Stimulated activated CD4-positive, alpha-beta T cell treated with anti-CD3 and anti-CD28 coated beads, Interleukin-12 subunit alpha, Interleukin-12 subunit beta, amount 100 ng/mL, for 48 hours (primary cell): ENCODE results near the gene SPINK4.

Experiments
- DNase-seq, 3 donors: peaks; one replicate each; pipeline ENCODE4 v3.0.0-alpha.2; 2020; ENCODE audit warnings: low read depth in 2 of 3, low spot score in 1 of 3

Gene SPINK4

DNA sequence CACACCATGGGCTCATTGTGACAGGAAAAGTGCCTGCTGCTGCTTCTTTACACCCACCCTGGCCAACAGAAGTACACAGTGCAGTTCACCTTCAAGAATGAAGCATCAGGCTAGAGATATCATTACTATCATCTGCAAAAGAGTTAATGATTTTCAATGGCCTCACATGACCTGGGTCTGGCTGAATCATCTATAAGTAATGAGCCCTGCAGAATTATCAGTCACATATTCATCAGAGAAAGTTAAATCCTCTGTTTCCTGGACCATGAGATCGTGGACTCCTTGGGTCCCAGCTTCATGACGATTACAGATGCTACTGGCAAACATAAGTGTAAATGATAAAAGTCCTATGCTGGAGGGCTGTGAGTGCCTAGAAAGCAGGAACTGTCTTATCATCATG is 16.3 kb downstream of the SPINK4 start:
- DNase-seq = no peak

DNA sequence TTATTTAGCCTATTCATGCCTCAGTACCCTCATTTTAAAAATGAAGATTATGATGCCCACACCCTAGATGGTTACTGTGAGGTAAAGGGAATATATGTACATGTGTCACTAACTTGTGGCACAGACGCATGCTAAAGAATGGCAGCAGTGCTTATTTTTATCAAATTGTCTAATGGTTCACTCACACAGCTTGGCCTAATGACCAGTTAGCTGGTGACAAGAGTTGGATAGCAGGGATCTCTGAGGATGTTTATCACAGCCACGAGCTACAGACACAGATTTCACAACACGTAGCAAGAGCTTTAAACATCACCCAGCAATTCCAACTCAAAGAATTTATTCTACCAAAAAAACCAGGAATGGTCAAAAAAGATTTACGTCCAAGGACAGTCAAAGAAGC is 17.3 kb downstream of the SPINK4 start:
- DNase-seq = no peak

DNA sequence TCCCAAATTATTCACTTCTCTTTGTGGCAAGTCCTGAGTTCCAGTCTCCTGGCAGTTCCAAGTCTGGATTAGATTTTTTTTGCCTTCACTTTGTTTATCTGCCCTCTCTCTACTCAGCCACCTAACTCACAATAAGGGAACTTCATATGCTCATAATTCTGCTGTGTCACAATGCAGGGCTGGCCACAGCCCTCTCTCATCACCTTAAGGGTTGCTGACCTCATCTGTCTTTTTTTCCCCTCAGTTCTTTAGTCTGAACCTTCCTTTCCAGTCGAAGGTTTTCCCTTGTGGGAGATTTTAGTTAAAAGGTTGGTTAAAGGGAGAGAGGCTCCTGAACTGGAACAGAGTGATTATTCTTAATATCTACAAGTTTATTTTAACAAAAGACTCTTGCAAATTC is 20.4 kb downstream of the SPINK4 start:
- no peak for DNase-seq

DNA sequence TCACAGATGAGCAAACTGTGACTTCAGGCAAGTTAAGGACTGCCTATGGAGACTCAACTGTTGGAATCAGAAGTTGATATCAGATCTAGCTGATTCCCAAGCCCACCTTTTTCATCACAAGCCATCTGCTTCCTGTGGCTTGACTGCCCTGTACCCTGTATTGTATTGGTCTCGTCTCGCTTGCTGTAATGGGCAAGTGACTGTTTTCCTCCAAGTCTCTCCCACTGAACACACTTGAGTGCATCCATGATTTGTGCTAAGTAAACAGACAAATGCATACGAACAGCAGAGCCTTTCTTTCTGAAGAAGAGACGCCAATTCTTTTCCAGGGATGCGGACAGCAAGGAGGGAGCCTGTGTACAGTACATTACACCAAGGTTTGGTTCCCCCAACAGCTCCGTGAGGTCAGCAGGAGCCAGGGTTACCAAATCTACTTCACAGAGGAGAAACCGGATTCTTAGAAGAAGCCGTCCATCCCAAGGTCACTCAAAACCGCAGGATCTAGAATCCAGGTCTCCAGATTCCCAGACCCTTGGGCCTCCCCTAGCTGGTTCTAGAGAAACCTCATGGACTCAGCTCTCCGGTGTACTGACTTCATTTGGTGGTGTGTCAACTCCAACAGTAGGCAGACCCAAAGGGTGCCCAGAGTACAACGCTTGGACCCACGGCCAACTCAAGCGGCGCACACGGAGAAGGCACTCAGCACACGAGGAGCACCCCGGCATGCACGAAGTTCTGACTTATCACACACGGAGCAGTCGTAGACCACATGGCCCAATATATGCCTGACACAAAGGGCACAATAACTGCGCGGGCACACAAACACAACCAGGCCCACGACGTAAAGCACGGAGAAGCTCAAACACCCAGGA is 23.4 kb downstream of the SPINK4 start:
- DNase-seq = peak in 1 of 3 donors; percentile 11

DNA sequence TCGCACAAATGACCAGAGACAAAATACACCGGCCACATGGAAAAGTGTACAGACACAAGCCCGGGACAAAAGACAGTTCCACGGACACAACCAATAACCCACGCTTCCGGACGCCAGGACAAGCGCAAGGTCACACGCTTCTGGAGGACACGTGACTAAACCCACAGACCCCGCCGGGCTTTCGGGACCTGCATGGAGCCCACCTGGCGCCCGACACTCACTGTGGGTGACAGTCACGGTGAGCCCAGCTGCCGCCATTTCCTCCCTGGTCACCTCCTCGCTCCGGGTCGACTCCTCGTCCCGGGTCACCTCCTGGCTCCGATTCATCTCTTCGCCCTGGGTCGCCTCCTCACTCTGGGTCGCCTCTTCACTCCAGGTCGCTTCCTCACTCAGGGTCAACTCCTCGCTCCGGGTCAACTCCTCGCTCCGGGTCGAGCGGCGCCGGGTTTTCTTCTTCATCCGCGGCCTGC is 24.1 kb downstream of the SPINK4 start:
- peak in 2 of 3 donors; percentile 30 to 34 for DNase-seq

DNA sequence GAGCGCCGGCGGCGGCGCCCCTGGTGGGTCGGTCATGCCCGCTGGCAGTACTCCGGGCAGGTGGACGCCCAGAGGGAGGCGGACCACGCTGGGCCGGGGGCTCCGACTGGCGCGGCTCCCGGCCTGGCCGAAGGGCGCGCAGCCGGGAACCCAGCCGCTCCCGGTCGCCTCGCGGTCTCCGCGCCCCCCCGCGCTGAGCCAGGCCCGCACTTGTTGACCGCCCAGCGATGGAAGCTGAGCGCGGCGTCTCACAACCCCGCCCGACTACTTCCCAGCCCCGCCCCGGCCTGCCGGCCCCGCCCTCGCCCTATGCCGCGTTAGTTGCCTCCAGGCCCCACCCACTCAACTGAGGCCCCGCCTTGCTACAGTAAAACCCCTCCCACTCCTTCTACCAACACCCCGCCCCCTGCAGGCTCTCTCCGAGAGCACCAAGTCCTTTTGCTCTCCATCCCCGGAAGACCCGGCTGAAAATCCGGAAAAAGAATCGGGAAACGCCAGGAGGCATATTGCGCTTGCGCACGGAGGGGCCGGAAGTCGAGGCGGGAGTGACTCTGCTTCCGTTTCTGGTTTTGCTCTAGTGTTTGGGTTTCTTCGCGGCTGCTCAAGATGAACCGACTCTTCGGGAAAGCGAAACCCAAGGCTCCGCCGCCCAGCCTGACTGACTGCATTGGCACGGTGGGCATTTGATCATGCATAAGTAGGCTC is 24.7 kb downstream of the SPINK4 start, which contains the start of the genes BAG1 and CHMP5:
TSS of gene BAG1 (minus strand) at position 236 of the 705 bp plus-strand sequence.
TSS of gene CHMP5 (plus strand) at position 577 of the 705 bp plus-strand sequence. CDS start at position 607, 30 bp downstream.
- peak; percentile 100 for DNase-seq

DNA sequence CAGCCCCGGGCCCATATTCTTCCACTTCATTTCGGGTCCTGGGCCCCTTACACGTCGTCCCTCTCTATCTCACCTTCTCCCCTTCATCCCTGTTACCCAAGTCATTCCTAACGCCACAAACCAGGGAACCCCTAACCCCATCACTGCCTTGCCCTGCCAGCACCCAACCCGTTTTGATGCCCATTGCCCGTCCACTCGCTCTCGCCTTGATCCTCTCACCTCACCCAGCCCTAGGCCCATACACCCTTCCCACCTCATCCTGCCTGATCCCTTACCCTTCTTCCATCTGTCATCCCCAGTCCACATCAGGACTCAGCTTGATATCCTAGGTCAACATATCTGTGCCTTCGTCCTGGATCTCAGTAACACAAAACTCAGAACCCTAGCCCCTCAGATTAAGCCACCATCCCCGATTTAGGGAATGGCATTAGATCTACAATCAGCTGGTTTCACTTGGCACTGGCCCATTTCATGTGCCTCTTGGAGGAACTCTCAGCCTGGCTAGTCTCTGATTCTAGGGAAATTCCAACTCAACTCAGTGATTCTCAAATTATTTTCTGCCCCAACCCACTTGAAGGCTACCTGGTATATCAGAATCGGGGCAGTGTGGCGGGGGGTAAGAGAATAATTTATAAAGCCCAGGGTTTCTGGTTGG is 25.4 kb downstream of the SPINK4 start:
- no peak for DNase-seq

DNA sequence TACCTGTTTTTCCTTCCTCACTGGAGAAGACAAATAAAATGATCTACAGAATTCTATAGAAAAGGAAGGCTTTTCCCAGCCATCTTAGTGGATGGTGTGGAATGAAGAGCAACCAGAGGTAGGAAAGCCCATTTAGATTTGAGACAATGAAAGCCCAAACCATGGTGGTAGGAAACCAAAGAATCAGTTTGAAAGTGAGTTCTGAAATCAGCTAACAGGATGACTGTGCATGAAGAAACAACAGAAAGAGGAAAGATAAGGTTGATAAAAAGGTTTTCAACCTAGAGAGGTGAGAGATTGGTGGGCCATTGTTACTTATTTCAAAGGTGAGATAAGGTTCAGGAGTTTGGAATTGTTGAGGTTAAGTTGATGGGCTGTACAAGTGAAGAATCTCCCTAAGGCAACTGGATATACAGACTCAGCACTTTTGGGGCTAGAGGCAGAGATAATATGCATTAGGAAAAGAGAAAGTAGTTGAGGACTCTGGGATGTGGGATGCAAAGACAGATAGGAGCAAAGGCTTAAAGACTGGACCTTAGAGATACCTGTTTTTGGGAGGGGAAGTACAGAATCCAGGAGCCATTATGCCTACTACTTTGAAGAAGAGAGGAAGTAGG is 27.3 kb downstream of the SPINK4 start:
- no peak for DNase-seq

DNA sequence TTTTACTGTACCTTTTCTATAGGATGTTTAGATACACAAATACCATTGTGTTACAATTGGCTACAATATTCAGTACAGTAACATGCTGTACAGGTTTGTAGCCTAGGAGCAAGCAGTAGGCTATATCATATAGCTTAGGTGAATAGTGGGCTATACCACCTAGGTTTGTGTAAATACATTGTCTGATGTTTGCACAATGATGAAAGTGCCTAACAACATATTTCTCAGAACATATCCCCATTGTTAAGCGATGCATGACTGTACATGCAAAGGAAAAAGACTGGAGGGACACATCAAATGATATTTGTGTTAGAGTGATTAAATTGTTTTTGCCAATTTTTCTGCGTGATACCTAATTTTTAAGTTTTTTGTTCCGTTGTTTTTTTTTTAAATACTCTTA is 30.2 kb downstream of the SPINK4 start:
- no peak for DNase-seq

DNA sequence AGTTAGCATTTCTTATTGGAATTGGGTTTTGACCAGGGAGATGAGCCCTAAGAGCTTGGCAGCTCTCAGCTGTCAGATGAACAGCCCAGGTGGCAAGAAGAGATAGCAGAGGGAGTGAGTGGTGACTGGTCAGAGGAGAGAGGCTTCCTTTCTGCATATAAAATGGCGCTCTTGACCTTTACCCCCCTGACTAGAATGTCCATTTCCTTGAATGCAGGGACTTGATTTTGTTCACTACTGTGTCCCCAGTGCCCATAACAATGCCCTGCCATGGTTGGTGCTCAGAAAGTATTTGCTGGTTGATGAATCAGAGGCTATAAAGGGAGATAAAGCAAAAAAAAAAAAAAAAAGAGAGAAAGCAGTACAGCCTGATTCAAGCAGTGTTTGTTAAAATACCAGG is 32.1 kb downstream of the SPINK4 start:
- no peak for DNase-seq

DNA sequence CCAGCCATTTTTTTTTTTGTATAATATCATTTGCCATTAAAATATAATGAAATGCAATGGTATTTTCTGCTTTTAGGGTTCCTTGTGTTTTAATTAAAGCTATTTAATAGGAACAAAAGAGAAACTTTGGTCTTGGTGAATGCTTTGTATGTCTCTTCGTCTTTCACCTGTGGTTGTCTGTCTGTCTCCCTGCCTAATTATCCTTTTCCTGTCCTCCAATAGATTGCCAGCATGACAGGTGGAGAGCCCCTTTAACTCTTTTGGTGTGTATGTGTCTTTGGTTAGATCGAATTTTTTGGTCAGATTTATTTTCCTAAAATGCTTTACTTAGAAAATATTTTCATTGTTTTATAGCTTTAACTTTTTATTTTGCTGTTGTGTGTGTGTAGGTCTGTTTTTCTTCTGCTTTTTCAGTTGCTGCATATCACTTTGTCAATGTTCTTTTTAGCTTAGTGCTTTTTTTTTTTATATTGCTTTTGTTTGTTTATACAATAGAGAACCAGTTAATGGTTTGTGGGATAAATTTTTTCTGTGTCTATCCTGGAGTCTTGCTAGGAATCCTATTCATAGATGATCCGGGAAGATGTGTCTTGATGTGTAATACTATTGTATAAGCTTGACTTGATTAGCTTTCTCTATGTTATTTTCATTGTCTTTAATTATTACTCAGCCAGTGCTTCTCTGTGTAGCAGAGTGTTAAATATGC is 33.5 kb downstream of the SPINK4 start:
- DNase-seq = no peak

DNA sequence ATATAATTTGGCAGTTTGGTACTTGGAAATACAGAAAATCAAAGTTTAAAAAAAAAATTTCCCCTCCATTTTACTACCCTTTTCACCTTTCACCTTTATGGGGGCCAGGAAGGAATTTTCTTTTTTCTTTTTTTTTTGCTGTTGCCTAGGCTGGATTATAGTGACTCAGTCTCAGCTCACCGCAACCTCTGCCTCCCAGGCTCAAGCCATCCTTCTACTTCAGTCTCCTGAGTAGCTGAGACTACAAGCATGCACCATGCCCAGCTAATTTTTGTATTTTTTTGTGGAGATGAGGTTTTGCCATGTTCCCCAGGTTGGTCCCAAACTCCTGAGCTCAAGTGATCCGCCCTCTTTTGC is 34.0 kb downstream of the SPINK4 start:
- no peak for DNase-seq

DNA sequence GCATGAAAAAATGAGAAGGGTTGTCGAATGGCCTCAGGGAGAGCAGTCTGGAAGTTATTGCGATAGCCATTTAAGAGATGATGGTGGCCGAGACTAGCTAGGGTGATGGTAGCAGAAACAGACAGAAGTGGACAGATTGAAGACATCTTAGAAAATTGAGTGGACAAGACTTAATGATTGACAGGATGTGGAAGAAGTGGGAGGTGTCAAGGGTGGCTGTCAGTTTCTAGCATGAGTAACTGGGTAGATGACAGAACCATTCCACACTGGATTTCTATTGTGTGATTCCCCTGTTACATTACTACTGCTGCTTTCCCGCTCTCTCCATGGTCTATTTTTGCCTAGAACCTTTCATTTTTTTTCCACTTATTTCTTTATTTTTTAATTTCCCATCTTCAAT is 37.5 kb downstream of the SPINK4 start:
- DNase-seq = no peak

DNA sequence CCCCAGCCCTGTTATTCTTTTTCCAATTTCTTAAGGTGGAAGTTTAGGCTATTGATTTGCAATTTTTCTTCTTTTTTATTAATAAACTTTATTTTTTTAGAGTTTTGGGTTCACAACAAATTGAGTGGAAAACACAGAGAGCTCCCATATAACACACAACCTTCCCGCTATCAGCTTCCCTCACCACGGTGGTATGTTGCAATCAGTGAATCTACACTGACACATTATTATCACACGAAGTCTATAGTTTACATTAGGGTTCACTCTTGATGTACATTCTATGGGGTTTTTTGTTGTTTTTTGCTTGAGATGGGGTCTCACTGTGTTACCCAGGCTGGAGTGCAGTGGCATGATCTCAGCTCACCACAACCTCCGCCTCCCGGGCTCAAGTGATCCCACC is 45.5 kb downstream of the SPINK4 start:
- DNase-seq = no peak

DNA sequence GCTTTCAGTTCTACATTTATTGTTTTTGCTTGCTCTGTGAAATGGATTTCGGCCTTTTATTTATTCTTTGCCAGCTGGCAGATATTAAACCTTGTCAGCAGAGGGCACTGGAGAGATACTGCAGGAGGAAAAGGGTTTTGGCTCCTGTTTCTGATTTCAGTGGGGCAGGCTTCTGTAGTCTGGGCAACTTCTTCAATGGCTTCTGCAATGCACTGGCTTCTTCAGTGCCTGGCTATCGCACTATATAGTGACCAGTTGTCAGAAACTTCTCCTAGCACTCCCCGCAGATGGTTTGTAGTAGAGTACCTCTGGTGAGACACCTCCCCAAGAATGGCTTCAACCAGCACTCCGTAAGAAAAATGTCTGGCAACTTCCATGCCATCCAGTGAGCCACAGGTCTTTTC is 47.1 kb downstream of the SPINK4 start:
- peak in 1 of 3 donors; percentile 63 for DNase-seq

DNA sequence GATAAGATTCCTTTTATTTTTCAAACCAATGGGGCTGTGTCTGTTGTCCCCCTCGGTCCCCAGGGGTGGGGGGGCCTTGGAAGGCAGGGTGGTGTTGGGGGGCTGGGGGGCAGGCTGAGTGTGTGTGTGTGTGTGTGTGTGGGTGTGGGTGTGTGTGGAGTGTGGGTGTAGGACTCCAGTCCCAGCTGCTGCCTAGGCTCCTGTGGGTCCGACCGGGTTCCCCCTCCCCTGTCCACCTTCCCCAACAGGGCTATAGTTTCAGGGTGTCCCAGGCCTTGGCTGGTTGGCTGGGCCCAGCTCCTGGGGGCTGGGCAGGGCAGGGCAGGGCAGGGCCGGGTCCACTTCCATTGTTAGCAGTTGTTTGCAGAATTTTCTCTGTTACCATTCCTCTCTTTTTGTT is 48.3 kb downstream of the SPINK4 start:
- no peak for DNase-seq

DNA sequence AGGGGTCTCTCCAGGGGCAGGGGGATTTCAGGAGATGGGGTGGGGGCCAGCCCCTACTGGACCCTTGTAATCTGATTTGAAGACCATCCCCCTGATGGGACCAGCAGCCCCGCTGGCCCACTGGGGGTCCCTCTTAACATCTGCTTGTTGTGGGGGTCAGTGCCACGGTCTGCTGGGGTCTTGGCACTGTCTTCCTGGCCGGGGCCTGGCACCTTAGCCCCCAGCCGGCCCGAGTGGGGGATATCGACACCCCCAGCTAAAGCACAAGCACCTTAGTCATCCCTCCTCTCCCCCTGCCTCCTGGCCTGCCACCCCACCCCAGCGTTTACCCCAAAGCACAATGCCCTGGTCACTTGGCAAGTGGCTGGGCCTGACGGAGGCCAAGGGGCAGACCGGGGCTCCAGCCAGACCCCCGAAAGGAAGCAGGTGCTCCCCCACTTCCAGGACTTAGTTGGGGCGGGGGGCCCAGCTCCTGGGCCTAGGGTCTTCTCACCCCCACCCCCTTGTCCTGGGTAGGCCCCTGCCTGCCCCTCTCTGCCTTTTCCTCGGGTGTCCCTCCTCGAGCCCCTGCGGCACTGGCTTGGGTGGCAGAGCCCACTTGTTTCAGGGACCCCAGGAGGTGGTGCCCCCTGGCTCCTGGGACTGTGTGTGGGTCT is 49.0 kb downstream of the SPINK4 start:
- DNase-seq = no peak

DNA sequence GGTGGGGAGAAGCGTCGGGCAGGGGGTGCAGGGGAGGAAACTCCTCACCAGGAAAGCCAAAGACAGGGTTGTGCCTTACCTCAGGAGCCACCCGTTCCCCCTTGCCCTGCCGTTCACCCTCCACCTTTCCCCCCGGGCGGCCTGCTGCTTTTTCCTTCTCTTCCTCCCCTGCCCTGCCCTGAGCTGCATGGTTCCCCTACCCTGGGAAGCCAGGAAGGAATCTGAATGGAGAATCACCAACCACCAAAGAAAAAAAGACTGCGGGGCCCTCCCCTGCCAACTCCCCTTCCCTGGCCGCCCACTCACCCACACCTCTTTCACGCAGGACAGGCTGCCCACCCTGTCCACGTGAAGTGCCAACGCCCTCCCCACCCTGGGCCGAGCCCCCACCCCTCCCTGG is 49.5 kb downstream of the SPINK4 start:
- DNase-seq = peak in 1 of 3 donors; percentile 38

DNA sequence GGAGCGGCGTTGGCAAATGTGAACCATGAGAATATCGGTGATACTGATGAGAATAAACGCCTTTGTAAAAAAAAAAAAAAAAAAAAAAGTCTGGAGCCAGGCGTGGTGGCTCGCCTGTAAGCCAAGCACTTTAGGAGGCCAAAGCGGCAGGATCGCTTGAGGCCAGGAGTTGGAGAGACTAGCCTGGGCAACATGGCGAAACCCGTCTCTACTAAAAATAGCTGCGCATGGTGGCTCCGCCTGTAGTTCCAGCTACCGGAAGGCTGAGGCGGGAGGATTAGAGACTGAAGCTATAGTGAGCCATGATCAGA is 49.9 kb downstream of the SPINK4 start:
- DNase-seq = no peak
